CD4-positive, alpha-beta T cell (primary cell): Measurements from ENCODE around the gene PNMA8A. TPM values are rescaled to one million over a fixed set of nuclear protein-coding genes. Genes with fewer than 3 reads are reported as not detected.

Experiments used
- ATAC-seq: fragments of 200-7000 bp; cut with Tn5 transposase; one replicate; pipeline ENCODE4 v1.10.0; 2022; ENCODE audit warnings: mild to moderate bottlenecking; ENCODE audit not compliant: poor library complexity
- CTCF ChIA-PET: fragments of 350-600 bp; sonication (Branson Sonifier 250); formaldehyde crosslinking; loops from one replicate; lab custom pipeline; 2021; ENCODE audit warnings: antibody characterized with exemption, inconsistent platforms; lab: Charles Lee
- POLR2A ChIA-PET: fragments of 350-600 bp; sonication (Branson Sonifier 250); formaldehyde crosslinking; loops from one replicate; lab custom pipeline; 2021; ENCODE audit warnings: antibody characterized with exemption, inconsistent platforms; lab: Charles Lee
- DNase-seq, 14 experiments: peaks; one replicate each; pipeline ENCODE4 v3.0.0-alpha.2; 2013 to 2020; ENCODE audit warnings: mixed read lengths in 2 of 14
- H3K27ac ChIP-seq, 2 donors: one replicate each; pipeline versions ENCODE4 v1.5.1 to v1.7.0; 2013; ENCODE audit warnings: low read length in 2 of 2, low read depth in 1 of 2, mild to moderate bottlenecking in 1 of 2
- H3K27me3 ChIP-seq, 2 experiments: 1 replicate in 1 of 2; 2 replicates in 1 of 2; pipeline versions ENCODE4 v1.6.1 to v1.7.0; 2013; ENCODE audit warnings: low read length in 2 of 2, control low read depth in 1 of 2, mild to moderate bottlenecking in 1 of 2, moderate library complexity in 1 of 2; ENCODE audit not compliant: insufficient read depth in 2 of 2, control insufficient read depth in 1 of 2
- H3K36me3 ChIP-seq: one replicate; pipeline ENCODE4 v1.6.1; 2013; ENCODE audit warnings: low read length, control low read depth; ENCODE audit not compliant: insufficient read depth
- H3K4me1 ChIP-seq: one replicate; pipeline ENCODE4 v1.6.1; 2013; ENCODE audit warnings: low read length, control low read depth; ENCODE audit not compliant: insufficient read depth
- H3K4me3 ChIP-seq: one replicate; pipeline ENCODE4 v1.5.1; 2013; ENCODE audit warnings: mild to moderate bottlenecking, low read length, moderate library complexity
- H3K9me3 ChIP-seq, 2 experiments: 1 replicate in 1 of 2; 2 replicates in 1 of 2; pipeline versions ENCODE4 v1.6.1 to v1.7.0; 2013; ENCODE audit warnings: low read length in 2 of 2, mild to moderate bottlenecking in 2 of 2, control low read depth in 1 of 2, moderate library complexity in 1 of 2; ENCODE audit not compliant: control insufficient read depth in 1 of 2, insufficient read depth in 1 of 2
- H3K27ac Mint-ChIP-seq: one replicate; pipeline ENCODE4 v1.8.0; 2020; ENCODE audit warnings: mixed read lengths
- H3K27me3 Mint-ChIP-seq: one replicate; pipeline ENCODE4 v1.8.0; 2021; ENCODE audit warnings: mixed read lengths
- H3K36me3 Mint-ChIP-seq: one replicate; pipeline ENCODE4 v1.8.0; 2021; ENCODE audit warnings: low read depth, mixed read lengths
- H3K4me1 Mint-ChIP-seq: one replicate; pipeline ENCODE4 v1.8.0; 2021; ENCODE audit warnings: low read depth, mixed read lengths
- H3K4me3 Mint-ChIP-seq: one replicate; pipeline ENCODE4 v1.8.0; 2020; ENCODE audit warnings: mild to moderate bottlenecking, mixed read lengths
- H3K9me3 Mint-ChIP-seq: one replicate; pipeline ENCODE4 v1.8.0; 2020; ENCODE audit warnings: mixed read lengths
- CTCF ChIP-seq: fragments of 200-600 bp; IDR thresholded peaks from one replicate; pipeline ENCODE4 v1.8.0; 2022; ENCODE audit warnings: antibody characterized with exemption, mild to moderate bottlenecking
- intact Hi-C, 2 experiments: fragments of 100-400 bp; cut with DNase I in 1 of 2; cut with micrococcal nuclease in 1 of 2; formaldehyde crosslinking; loops; one replicate each; pipeline versions ENCODE4 v1.15.1 to v1.9.0; 2023 to 2025; cut with DNase I, micrococcal nuclease
- total RNA-seq, 174 experiments: library from RNA in 2 of 174; stranded (reverse) in 2 of 174; gene quantifications; one replicate each; pipeline ENCODE4 v1.2.3 and lab custom pipeline; 2021 to 2026

Gene PNMA8A
- total RNA-seq, 2 experiments from 2014 or later: not detected

GRCh38 chr19:46431824-46432223 is 39.5 kb downstream of the PNMA8A start:
- H3K4me1 Mint-ChIP-seq: peaks cover 22% of the 10 kb centered on the region
- H3K27ac Mint-ChIP-seq: no peak overlapping the region
- DNase-seq (peak in 1 of 14 experiments; percentile 17), ATAC-seq (no peak)
- H3K36me3 Mint-ChIP-seq: no peaks in the 10 kb centered on the region
- intact Hi-C loops: no loop called here
- TF ChIP-seq CTCF: no peak
- H3K4me1 ChIP-seq: peaks cover 13% of the 10 kb centered on the region
- H3K27ac ChIP-seq: no peak overlapping the region
- H3K9me3 ChIP-seq: peaks cover 0 to 6% of the 10 kb centered on the region in 2 experiments
- no peak overlapping the region for H3K4me3 ChIP-seq
- POLR2A ChIA-PET: no interaction called here
- H3K27me3 ChIP-seq: peaks cover 24 to 39% of the 10 kb centered on the region in 2 experiments
- H3K4me3 Mint-ChIP-seq: no peak overlapping the region
- peaks cover 73% of the 10 kb centered on the region for H3K27me3 Mint-ChIP-seq
- CTCF ChIA-PET: interaction anchor here (0.7 kb wide), 1 partner anchor 342 kb away, joined by 4 read pairs; no protein-coding TSS in a partner anchor
- H3K9me3 Mint-ChIP-seq: no peaks in the 10 kb centered on the region
- H3K36me3 ChIP-seq: no peaks in the 10 kb centered on the region

GRCh38 chr19:46429999-46430398 is 41.4 kb downstream of the PNMA8A start:
- H3K27me3 Mint-ChIP-seq: peaks cover 83% of the 10 kb centered on the region
- H3K27ac Mint-ChIP-seq: no peak overlapping the region

GRCh38 chr19:46428239-46429135 is 42.9 kb downstream of the PNMA8A start, which contains the start of gene PNMA8C:
Gene PNMA8C (minus strand): TSS chr19:46428936. CDS start chr19:46428359, 577 bp downstream.
- H3K36me3 Mint-ChIP-seq: no peaks in the 10 kb centered on the region
- peaks cover 31% of the 10 kb centered on the region for H3K4me1 Mint-ChIP-seq
- ATAC-seq (peak; percentile 43), DNase-seq (peak in 13 of 14 experiments; percentile 10 to 75 (median 31))
- H3K27me3 ChIP-seq: peaks cover 42 to 58% of the 10 kb centered on the region in 2 experiments
- CTCF ChIA-PET: interaction anchor here (0.6 kb wide), 1 partner anchor 22 kb away, joined by 5 read pairs; no protein-coding TSS in a partner anchor
- H3K4me3 Mint-ChIP-seq: peak within 1 kb of the TSS; percentile 65
- H3K27me3 Mint-ChIP-seq: peaks cover 79% of the 10 kb centered on the region
- intact Hi-C loops: no loop called here
- peaks cover 19% of the 10 kb centered on the region for H3K4me1 ChIP-seq
- H3K9me3 Mint-ChIP-seq: no peaks in the 10 kb centered on the region
- POLR2A ChIA-PET: no interaction called here
- peak within 1 kb of the TSS; percentile 16 for H3K4me3 ChIP-seq
- no peak within 1 kb of the TSS for H3K27ac ChIP-seq
- no peak within 1 kb of the TSS for H3K27ac Mint-ChIP-seq
- no peak for TF ChIP-seq CTCF
- H3K36me3 ChIP-seq: no peaks in the 10 kb centered on the region
- peaks cover 0 to 11% of the 10 kb centered on the region in 2 experiments for H3K9me3 ChIP-seq

More at GRCh38 chr19:46429999-46430398, 41.4 kb downstream of the PNMA8A start:
- ATAC-seq (no peak), DNase-seq (no peak)
- Histone ChIP-seq H3K27ac (no peak overlapping the region), H3K4me1 (peaks cover 19% of the 10 kb centered on the region), H3K4me3 (no peak overlapping the region), H3K36me3 (no peaks in the 10 kb centered on the region), H3K9me3 (peaks cover 0 to 11% of the 10 kb centered on the region in 2 experiments), H3K27me3 (peaks cover 39 to 55% of the 10 kb centered on the region in 2 experiments)
- Mint-ChIP-seq H3K36me3 (no peaks in the 10 kb centered on the region), H3K4me3 (no peak overlapping the region), H3K9me3 (no peaks in the 10 kb centered on the region), H3K4me1 (peaks cover 31% of the 10 kb centered on the region)
- POLR2A ChIA-PET: no interaction called here
- TF ChIP-seq CTCF: no peak
- intact Hi-C loops: no loop called here
- CTCF ChIA-PET: no interaction called here
